ENCODE data around the gene GSN.

GSN gene

GRCh38 chr9:121303456-121304451 lies 35.8 kb downstream of the GSN start:
- DNase-seq (ENCODE audit: low spot score) = no peak

DNA sequence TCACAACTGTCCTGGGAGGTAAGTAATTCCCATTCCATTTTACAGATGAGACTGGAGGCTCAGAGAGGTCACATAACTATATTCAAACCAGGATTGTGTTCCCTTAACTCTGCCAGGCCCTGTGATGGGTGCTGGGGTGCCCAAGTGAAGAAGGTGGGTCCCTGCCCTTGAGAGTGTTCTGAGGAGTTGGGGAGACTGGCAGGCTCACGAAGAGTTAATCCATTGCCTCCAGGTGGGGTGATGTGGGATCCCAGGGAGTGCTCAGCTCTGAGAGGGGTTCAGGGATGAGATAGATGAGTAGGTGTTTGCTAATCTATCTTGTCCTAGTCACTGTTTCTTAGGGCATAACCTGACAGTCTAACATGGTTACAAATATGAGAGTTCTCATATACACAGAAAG lies 36.7 kb downstream of the GSN start:
- DNase-seq (ENCODE audit: low spot score) = no peak

DNA sequence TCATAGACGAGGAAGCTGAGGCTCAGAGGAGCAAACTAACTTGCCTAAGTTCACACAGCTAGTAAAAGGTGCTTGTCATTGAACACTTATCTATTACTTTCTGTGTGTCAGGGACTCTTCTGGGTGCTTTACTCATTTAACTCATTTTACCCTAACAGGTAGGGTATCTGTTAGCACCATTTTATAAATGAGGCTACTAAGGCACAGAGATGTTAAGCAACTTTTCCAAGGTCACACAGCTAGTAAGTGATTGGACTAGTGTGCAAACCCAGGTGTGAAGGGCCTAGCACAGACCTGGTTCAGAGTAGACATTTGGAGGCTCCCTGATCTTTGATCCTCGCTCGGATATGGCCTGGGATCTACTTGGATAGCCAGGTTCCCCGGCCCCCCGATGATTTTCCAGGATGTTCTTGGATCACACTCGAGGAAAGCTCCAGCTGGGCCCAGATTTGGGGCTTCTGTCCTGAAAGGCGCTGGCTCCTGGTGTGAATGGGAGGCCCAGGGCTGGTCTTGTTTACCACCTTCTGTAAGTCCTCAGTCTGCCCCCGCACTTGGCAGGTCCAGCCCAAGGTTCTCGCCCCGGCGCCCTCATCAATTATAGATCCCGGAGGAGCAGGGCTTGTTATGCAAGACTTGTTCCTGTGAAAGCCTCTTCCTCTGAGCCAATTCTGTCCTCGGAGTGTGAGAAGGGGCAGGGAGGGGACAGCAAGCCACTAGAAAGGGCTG lies 37.5 kb downstream of the GSN start:
- no peak for DNase-seq (ENCODE audit: low spot score)

DNA sequence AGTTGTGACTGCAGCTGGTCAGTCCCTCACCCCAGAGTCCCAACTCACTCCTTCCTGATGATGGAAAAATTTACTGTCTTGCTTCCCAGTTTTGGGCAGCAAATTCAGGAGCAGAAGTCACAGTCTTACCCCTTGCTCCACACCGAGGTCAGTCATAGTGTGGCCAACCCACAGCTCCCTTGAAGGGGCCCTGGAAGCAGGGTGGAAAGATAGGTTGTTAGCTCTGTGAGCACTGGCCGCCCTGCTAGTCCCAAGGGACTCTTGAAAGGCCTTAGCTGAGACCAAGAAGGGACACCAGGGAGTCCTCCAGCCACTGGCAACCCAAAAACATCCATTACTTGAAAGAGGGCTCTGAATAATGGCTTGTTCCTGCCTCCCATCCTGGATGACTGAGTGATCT lies 40.0 kb downstream of the GSN start:
- DNase-seq (ENCODE audit: low spot score) = no peak

DNA sequence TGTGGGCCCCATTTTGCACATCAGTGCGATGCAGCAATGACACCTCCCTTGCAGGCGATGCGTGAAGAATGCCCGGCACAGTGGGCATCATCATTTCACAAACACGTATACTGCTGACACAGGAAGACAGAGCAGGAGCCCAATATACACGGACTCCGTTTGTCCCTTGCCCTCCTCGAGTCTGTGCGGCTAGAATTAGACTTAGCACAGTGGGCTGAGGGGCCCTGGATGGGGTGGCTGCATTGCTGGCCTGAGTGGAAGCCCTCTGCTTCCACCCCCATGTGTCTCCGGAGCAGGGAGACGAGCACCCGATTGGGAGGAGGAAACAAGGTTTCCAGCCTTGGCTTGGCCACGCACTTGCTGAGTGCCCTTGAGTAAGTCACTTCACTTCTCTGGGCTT lies 40.8 kb downstream of the GSN start:
- no peak for DNase-seq (ENCODE audit: low spot score)

DNA sequence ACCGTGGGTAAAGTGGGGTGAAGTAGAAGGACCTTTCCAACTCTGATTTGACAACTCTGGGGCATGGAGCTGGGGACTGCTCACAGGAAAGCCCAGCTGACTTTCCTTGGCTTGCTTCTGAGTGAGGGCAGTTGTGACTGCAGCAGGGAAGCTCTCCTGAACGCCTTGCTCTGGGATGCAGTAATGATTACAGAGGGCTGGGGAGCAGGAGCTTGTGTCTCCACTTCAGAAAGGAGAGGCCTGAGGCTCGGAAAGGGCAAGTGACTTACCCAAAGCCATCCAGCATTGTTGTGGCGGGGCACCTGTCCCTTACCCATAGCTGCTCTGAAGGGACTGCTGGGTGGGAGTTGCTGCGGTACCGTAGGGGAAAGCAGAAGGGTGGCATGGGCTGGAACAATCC lies 41.2 kb downstream of the GSN start:
- DNase-seq (ENCODE audit: low spot score) = no peak

- DNase-seq (ENCODE audit: low spot score) = no peak
These were observed 42.0 kb downstream of the GSN start for GRCh38 chr9:121309833-121310425.

DNA sequence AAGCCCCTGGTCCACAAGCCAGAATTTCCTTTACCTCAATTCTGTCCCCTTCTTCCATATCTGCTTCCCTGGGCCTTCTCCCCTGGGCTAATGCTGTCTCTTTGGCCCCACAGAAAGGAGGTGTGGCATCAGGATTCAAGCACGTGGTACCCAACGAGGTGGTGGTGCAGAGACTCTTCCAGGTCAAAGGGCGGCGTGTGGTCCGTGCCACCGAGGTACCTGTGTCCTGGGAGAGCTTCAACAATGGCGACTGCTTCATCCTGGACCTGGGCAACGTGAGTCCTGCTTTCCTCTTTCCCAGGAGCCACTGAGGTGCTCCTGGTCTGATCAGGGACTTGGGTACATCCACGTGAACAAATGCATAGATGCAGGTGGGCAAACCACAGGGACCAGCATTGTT lies 42.6 kb downstream of the GSN start:
- DNase-seq (ENCODE audit: low spot score) = no peak

DNA sequence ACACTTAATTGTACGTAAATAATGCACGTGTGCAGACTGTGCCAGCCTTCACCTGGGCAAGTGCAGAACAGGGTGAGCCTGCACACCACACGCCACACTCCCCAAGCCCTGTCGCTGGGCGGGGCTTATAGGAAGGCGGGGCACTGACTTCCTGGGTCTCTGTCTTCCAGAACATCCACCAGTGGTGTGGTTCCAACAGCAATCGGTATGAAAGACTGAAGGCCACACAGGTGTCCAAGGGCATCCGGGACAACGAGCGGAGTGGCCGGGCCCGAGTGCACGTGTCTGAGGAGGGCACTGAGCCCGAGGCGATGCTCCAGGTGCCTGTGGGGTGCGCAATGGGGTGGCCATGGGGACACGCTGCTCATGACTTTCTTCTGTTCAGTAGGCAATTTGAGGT lies 44.2 kb downstream of the GSN start:
- no peak for DNase-seq (ENCODE audit: low spot score)

- no peak for DNase-seq (ENCODE audit: low spot score)
These were observed 45.6 kb downstream of the GSN start for GRCh38 chr9:121313458-121314152.

DNA sequence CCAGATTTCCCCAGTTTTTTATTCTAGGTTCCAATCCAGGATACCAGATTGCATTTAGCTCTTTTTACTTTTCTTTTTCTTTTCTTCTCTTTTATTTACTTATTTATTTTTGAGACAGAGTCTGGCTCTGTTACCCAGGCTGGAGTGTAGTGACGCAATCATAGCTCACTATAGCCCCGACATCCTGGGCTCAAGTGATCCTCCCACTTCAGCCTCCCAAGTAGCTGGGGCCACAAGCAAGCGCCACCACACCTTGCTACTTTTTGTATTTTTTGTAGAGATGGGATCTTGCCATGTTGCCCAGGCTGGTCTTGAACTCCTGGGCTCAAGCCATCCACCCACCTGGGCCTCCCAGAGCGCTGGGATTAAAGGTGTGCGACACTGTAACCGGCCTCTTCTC lies 48.4 kb downstream of the GSN start:
- DNase-seq (ENCODE audit: low spot score) = no peak

DNA sequence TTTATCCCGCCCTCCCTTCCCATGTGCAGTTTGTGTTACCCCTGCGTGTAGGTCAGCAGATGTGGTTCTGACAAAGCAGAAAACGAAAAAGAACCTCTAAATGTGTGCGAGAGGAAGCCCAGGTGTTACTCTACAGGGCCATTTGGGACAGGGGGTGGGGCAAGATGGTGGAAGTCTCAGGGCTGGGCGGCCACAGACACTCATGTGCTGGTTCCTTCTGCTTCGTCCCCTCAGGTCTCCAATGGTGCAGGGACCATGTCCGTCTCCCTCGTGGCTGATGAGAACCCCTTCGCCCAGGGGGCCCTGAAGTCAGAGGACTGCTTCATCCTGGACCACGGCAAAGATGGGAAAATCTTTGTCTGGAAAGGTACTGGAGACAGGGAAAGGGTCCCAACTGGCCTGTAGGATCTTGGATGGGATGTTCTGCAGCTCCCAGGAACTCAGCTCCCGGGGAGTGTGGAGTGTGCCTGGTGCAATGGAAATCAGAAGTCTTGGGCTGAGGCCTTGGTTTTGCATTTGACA lies 49.0 kb downstream of the GSN start:
- no peak for DNase-seq (ENCODE audit: low spot score)

GRCh38 chr9:121317737-121318630 lies 50.0 kb downstream of the GSN start:
- no peak for DNase-seq (ENCODE audit: low spot score)

GRCh38 chr9:121318631-121319382 lies 50.8 kb downstream of the GSN start:
- DNase-seq (ENCODE audit: low spot score) = no peak

- no peak for DNase-seq (ENCODE audit: low spot score)
These were observed 51.4 kb downstream of the GSN start for GRCh38 chr9:121319383-121319780.

GRCh38 chr9:121321016-121321503 lies 53.1 kb downstream of the GSN start:
- DNase-seq (ENCODE audit: low spot score) = no peak

- peak; percentile 23 for DNase-seq (ENCODE audit: low spot score)
These were observed 54.2 kb downstream of the GSN start for GRCh38 chr9:121322037-121322736.

- DNase-seq (ENCODE audit: low spot score) = no peak
These were observed 54.9 kb downstream of the GSN start for GRCh38 chr9:121322737-121323448.

Measured in kidney capillary endothelial cell (primary cell).